Astrocyte (in vitro differentiated cells and primary cell): ENCODE data around the gene SIX3. TPM values are rescaled to one million over a fixed set of nuclear protein-coding genes. Genes with fewer than 3 reads are reported as not detected.
A peak's percentile ranks its signal among the peaks of the same experiment; 100 is the strongest.

Source experiments
- DNase-seq: peaks from one replicate; pipeline ENCODE4 v3.0.0-alpha.2; 2010; ENCODE audit warnings: low read depth
- FAIRE-seq: peaks from 2 replicates; lab custom pipeline; 2011; peaks lifted over from hg19 to GRCh38; lab: Jason Lieb, UNC
- H2AFZ ChIP-seq: 2 replicates; pipeline ENCODE4 v1.6.0; 2012; ENCODE audit warnings: low read depth, low read length, inconsistent platforms
- H3K27ac ChIP-seq: 2 replicates; pipeline ENCODE4 v1.5.1; 2011; ENCODE audit warnings: low read depth, low read length, inconsistent platforms
- H3K27me3 ChIP-seq: 2 replicates; pipeline ENCODE4 v1.6.0; 2011; ENCODE audit warnings: low read length, inconsistent platforms; ENCODE audit not compliant: insufficient read depth
- H3K36me3 ChIP-seq: 2 replicates; pipeline ENCODE4 v1.5.1; 2011; ENCODE audit warnings: low read length, inconsistent platforms; ENCODE audit not compliant: insufficient read depth
- H3K4me1 ChIP-seq: 2 replicates; pipeline ENCODE4 v1.5.1; 2011; ENCODE audit warnings: low read length, inconsistent platforms; ENCODE audit not compliant: insufficient read depth
- H3K4me2 ChIP-seq: 2 replicates; pipeline ENCODE4 v1.6.0; 2012; ENCODE audit warnings: low read length, inconsistent platforms
- H3K4me3 ChIP-seq: 2 replicates; pipeline ENCODE4 v1.5.1; 2011; ENCODE audit warnings: low read depth, mild to moderate bottlenecking, low read length, inconsistent platforms; ENCODE audit not compliant: insufficient read depth
- H3K79me2 ChIP-seq: 2 replicates; pipeline ENCODE4 v1.6.0; 2012; ENCODE audit warnings: mild to moderate bottlenecking, low read length, inconsistent platforms; ENCODE audit not compliant: insufficient read depth
- H3K9ac ChIP-seq: 2 replicates; pipeline ENCODE4 v1.6.0; 2012; ENCODE audit warnings: mild to moderate bottlenecking, low read length, inconsistent platforms
- H3K9me3 ChIP-seq: 2 replicates; pipeline ENCODE4 v1.5.1; 2012; ENCODE audit warnings: low read depth, mild to moderate bottlenecking, low read length, inconsistent platforms; ENCODE audit not compliant: insufficient read depth
- H4K20me1 ChIP-seq: 2 replicates; pipeline ENCODE4 v1.6.0; 2012; ENCODE audit warnings: low read length, inconsistent platforms; ENCODE audit not compliant: insufficient read depth
- H3K27ac Mint-ChIP-seq: one replicate; pipeline ENCODE4 v1.8.0; 2021; ENCODE audit warnings: mild to moderate bottlenecking, mixed read lengths; ENCODE audit not compliant: unreplicated experiment
- H3K27me3 Mint-ChIP-seq: one replicate; pipeline ENCODE4 v1.8.0; 2021; ENCODE audit warnings: low read depth, mixed read lengths; ENCODE audit not compliant: unreplicated experiment
- H3K36me3 Mint-ChIP-seq: one replicate; pipeline ENCODE4 v1.8.0; 2021; ENCODE audit warnings: low read depth, mixed read lengths; ENCODE audit not compliant: unreplicated experiment
- H3K4me1 Mint-ChIP-seq: one replicate; pipeline ENCODE4 v1.8.0; 2021; ENCODE audit warnings: low read depth, mixed read lengths; ENCODE audit not compliant: unreplicated experiment
- H3K4me3 Mint-ChIP-seq: one replicate; pipeline ENCODE4 v1.8.0; 2021; ENCODE audit warnings: mild to moderate bottlenecking, moderate library complexity, mixed read lengths; ENCODE audit not compliant: unreplicated experiment
- H3K9me3 Mint-ChIP-seq: one replicate; pipeline ENCODE4 v1.8.0; 2021; ENCODE audit warnings: mild to moderate bottlenecking, mixed read lengths; ENCODE audit not compliant: unreplicated experiment
- CTCF ChIP-seq: IDR thresholded peaks from 2 replicates; pipeline ENCODE4 v1.5.1; 2011; ENCODE audit warnings: low read depth, mild to moderate bottlenecking, inconsistent platforms, low read length, moderate library complexity; ENCODE audit not compliant: insufficient read depth
- EZH2 ChIP-seq: IDR thresholded peaks from 2 replicates; pipeline ENCODE4 v1.6.1; 2012; ENCODE audit warnings: mild to moderate bottlenecking, low read length, inconsistent platforms; ENCODE audit not compliant: insufficient read depth
- total RNA-seq: library from RNA; stranded (reverse); gene quantifications from 2 replicates; pipeline ENCODE4 v1.2.1, GENCODE V29; 2021

The SIX3 gene
- total RNA-seq, 1 donor from 2014 or later = 1.7 TPM

DNA sequence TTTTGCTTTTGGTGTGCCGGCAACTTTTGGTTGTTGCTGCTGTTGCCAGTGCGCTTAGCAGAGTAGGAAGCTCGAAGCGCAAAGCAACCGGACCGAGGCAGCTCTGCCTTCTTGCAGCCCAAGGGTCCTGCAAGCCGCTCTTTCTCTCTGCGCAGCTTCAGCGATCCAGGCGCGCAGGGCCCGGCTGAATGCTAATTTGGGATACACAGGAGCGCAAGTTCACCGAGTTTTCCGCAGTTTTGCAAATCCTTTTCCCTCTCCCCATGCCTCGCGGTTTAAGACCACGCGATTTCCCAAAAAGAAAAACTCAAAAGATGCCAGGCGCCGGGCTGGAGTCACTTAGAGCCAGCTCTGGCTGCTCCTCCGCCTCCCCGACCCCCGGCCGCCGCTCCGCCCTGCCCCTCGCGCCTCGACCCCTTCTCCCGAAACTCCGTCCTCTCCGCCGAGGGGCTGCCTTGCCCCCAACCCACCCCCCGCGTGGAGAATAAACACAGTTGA lies 13.5 kb upstream of the SIX3 start:
- Histone ChIP-seq H3K4me2 (peak overlapping the region; percentile 51), H3K79me2 (no peaks in the 10 kb centered on the region), H3K9me3 (peaks cover 2% of the 10 kb centered on the region), H3K4me1 (no peaks in the 10 kb centered on the region), H3K9ac (no peak overlapping the region), H3K36me3 (no peaks in the 10 kb centered on the region), H3K27me3 (peaks cover 94% of the 10 kb centered on the region), H4K20me1 (peaks cover 3% of the 10 kb centered on the region), H3K4me3 (no peak overlapping the region), H3K27ac (no peak overlapping the region), H2AFZ (peak overlapping the region; percentile 18)
- Mint-ChIP-seq H3K36me3 (no peaks in the 10 kb centered on the region), H3K27ac (peak overlapping the region; percentile 58), H3K4me1 (peaks cover 2% of the 10 kb centered on the region), H3K4me3 (no peak overlapping the region), H3K27me3 (peaks cover 81% of the 10 kb centered on the region), H3K9me3 (peaks cover 21% of the 10 kb centered on the region)
- DNase-seq (no peak), FAIRE-seq (no peak)
- no peak for TF ChIP-seq EZH2
- no peak for TF ChIP-seq CTCF

- TF ChIP-seq CTCF = no peak
- peak; percentile 98 for TF ChIP-seq EZH2
- peak overlapping the region; percentile 51 for H3K4me2 ChIP-seq
- H3K27ac Mint-ChIP-seq = peak overlapping the region; percentile 58
- H3K36me3 ChIP-seq = no peaks in the 10 kb centered on the region
- peaks cover 94% of the 10 kb centered on the region for H3K27me3 ChIP-seq
- peaks cover 21% of the 10 kb centered on the region for H3K9me3 Mint-ChIP-seq
- peaks cover 2% of the 10 kb centered on the region for H3K4me1 Mint-ChIP-seq
- peak overlapping the region; percentile 26 for H3K27ac ChIP-seq
- no peak overlapping the region for H3K4me3 ChIP-seq
- DNase-seq (no peak), FAIRE-seq (no peak)
- H3K36me3 Mint-ChIP-seq = no peaks in the 10 kb centered on the region
- no peaks in the 10 kb centered on the region for H3K9me3 ChIP-seq
- peak overlapping the region; percentile 18 for H3K9ac ChIP-seq
- peak overlapping the region; percentile 1 for H3K4me3 Mint-ChIP-seq
- H3K4me1 ChIP-seq = no peaks in the 10 kb centered on the region
- peaks cover 81% of the 10 kb centered on the region for H3K27me3 Mint-ChIP-seq
- peaks cover 3% of the 10 kb centered on the region for H4K20me1 ChIP-seq
- no peaks in the 10 kb centered on the region for H3K79me2 ChIP-seq
- peak overlapping the region; percentile 18 for H2AFZ ChIP-seq
Measured at GRCh38 chr2:44928483-44929158, 12.9 kb upstream of the SIX3 start.

DNA sequence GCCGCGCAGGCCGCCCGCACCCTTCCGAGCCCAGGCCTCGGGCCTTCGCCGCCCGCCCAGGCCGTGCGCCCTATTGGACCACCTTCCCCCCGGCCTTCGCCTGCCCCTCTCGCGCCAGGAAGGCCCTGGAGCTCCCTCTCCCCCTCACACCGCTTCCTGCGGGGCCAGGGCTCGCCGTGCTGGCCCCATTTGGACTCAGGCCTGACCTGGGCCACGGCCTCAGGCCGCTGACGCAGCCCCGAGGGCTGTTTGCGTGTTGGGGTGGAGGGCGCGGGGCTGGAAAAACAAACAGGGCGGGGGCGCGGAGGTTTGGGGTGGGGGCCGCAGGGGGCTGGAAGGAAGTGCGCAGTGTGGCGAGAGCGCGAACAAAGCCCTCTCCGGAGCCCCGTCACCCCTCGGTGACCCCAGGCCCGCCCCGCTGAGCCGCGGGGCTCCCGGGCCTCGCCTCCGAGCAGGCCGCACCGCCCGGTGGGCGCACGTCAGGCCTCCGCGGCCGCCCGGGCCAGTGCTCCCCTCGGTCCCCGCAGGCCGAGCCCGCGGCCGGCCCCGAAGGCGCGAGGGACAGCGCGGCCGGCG lies 12.3 kb upstream of the SIX3 start:
- Histone ChIP-seq H3K79me2 (no peaks in the 10 kb centered on the region), H2AFZ (no peak overlapping the region), H3K4me2 (peak overlapping the region; percentile 51), H3K9me3 (no peaks in the 10 kb centered on the region), H3K27ac (no peak overlapping the region), H3K36me3 (no peaks in the 10 kb centered on the region), H3K27me3 (peaks cover 93% of the 10 kb centered on the region), H3K4me3 (no peak overlapping the region), H4K20me1 (peaks cover 3% of the 10 kb centered on the region), H3K4me1 (no peaks in the 10 kb centered on the region), H3K9ac (peak overlapping the region; percentile 18)
- no peak overlapping the region for H3K27ac Mint-ChIP-seq
- no peak overlapping the region for H3K4me3 Mint-ChIP-seq
- no peaks in the 10 kb centered on the region for H3K36me3 Mint-ChIP-seq
- FAIRE-seq = no peak
- H3K4me1 Mint-ChIP-seq = peaks cover 2% of the 10 kb centered on the region
- no peak for TF ChIP-seq CTCF
- peak; percentile 4 for TF ChIP-seq EZH2
- DNase-seq = no peak
- peaks cover 80% of the 10 kb centered on the region for H3K27me3 Mint-ChIP-seq
- H3K9me3 Mint-ChIP-seq = peaks cover 18% of the 10 kb centered on the region
